LHCN-M2 (cell line): ENCODE measurements around the gene DLL3. TPM values are rescaled to one million over a fixed set of nuclear protein-coding genes. Genes with fewer than 3 reads are reported as not detected.
"Not testable (repeated sequence)": the region's sequence is repeated elsewhere in the genome, so short reads cannot be mapped to it uniquely, and the experiment has no call there.

Experiments used
- DNase-seq: peaks from one replicate; pipeline ENCODE4 v3.0.0-alpha.2; 2012; ENCODE audit warnings: low read depth
- polyA plus RNA-seq: library from polyadenylated mRNA; unstranded; fragments of >200 nt; gene quantifications from one replicate; pipeline ENCODE4 v1.2.1, GENCODE V29; 2012; ENCODE audit warnings: missing spikeins
- total RNA-seq: library from RNA; depleted of rRNA; stranded (reverse); fragments of >200 nt; gene quantifications from 2 replicates; pipeline ENCODE4 v1.2.3, GENCODE V29; 2014; rRNA removed

Gene DLL3
- total RNA-seq = 2.4 and 2.6 TPM in 2 replicates
- 1.2 TPM for polyA plus RNA-seq

GRCh38 chr19:39498798-39499642 is at the start of gene DLL3:
TSS of gene DLL3 (plus strand) at chr19:39498947. CDS start at chr19:39498975, 28 bp downstream.
- DNase-seq = peak; percentile 12

- DNase-seq = no peak
Measured at GRCh38 chr19:39449116-39449797, 49.5 kb upstream of the DLL3 start.

- DNase-seq = not testable (repeated sequence)
Measured at GRCh38 chr19:39451257-39451656, 47.5 kb upstream of the DLL3 start.

GRCh38 chr19:39463403-39463802 is 35.3 kb upstream of the DLL3 start:
- DNase-seq = no peak

GRCh38 chr19:39465956-39466747 is 32.6 kb upstream of the DLL3 start:
- no peak for DNase-seq

GRCh38 chr19:39467941-39468340 is 30.8 kb upstream of the DLL3 start:
- no peak for DNase-seq

GRCh38 chr19:39469036-39469435 is 29.7 kb upstream of the DLL3 start:
- no peak for DNase-seq

- no peak for DNase-seq
Measured at GRCh38 chr19:39469567-39469966, 29.2 kb upstream of the DLL3 start.

GRCh38 chr19:39470724-39471339 is 27.9 kb upstream of the DLL3 start:
- DNase-seq = no peak

- no peak for DNase-seq
Measured at GRCh38 chr19:39471756-39472536, 26.8 kb upstream of the DLL3 start.

- DNase-seq = no peak
Measured at GRCh38 chr19:39472746-39473442, 25.9 kb upstream of the DLL3 start.

GRCh38 chr19:39473443-39473960 is 25.2 kb upstream of the DLL3 start:
- DNase-seq = no peak

GRCh38 chr19:39474139-39474620 is 24.6 kb upstream of the DLL3 start:
- DNase-seq = no peak

- DNase-seq = no peak
Measured at GRCh38 chr19:39475748-39476147, 23.0 kb upstream of the DLL3 start.

- not testable (repeated sequence) for DNase-seq
Measured at GRCh38 chr19:39479319-39479801, 19.4 kb upstream of the DLL3 start.

- DNase-seq = no peak
Measured at GRCh38 chr19:39479916-39480315, 18.8 kb upstream of the DLL3 start.

GRCh38 chr19:39480337-39481228 is 18.2 kb upstream of the DLL3 start, which contains the start of gene TIMM50:
TSS of gene TIMM50 (plus strand) at chr19:39480838. CDS start at chr19:39480854, 16 bp downstream.
- DNase-seq = peak; percentile 91

- peak; percentile 6 for DNase-seq
Measured at GRCh38 chr19:39481229-39481545, 17.6 kb upstream of the DLL3 start.
